HG03432 (cell line): ENCODE data around the gene NFU1.

Experiments used
- ATAC-seq: cut with Tn5 transposase; IDR thresholded peaks from one replicate; pipeline ENCODE4 v1.9.1; 2021; ENCODE audit warnings: mild to moderate bottlenecking, moderate library complexity; ENCODE audit not compliant: unreplicated experiment

Gene NFU1

GRCh38 chr2:69353360-69353759, 83.9 kb downstream of the NFU1 start:
- ATAC-seq, result no peak

GRCh38 chr2:69348781-69349180, 88.5 kb downstream of the NFU1 start:
- no peak for ATAC-seq
